Measurements from ENCODE around the gene S1PR3. TPM values are rescaled to one million over a fixed set of nuclear protein-coding genes. Genes with fewer than 3 reads are reported as not detected.

The S1PR3 gene
- total and polyA plus RNA-seq, 4 donors = 21.2 to 33.2 (median 23.8) TPM

DNA sequence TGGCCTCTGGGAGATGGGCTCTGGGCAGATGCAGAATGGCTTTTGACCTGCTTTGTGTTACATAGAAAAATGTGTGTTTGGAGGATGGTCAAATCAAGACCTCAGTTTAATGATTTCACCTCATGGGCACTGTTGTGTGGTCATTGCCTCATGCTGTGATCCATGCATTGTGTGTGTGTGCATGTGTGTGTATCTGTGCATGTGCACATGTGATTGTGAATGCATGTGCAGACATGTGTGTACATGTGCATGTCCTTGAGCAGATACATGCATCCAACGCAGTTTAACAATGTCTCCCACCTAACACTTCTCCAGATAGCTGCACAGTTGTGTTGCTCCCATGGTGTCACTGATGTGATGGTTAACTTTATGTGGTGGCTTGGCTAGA is 40.1 kb upstream of the S1PR3 start:
- no peaks in the 10 kb centered on the region for H3K36me3 ChIP-seq (ENCODE audit: control insufficient read depth, insufficient read depth, low read length)
- WGBS (ENCODE audit: insufficient coverage) = no CpG with 5 or more reads among the region's 1 CpG
- H3K4me1 ChIP-seq (ENCODE audit: control insufficient read depth, insufficient read depth, low read length) = peaks cover 55% of the 10 kb centered on the region
- H3K4me3 ChIP-seq (ENCODE audit: low read depth, low read length) = no peak overlapping the region
- H3K27ac ChIP-seq (ENCODE audit: low read depth, low read length) = no peak overlapping the region
- DNase-seq (ENCODE audit: low read depth in 4 of 6, low spot score in 6 of 6) = no peak
- H3K27me3 ChIP-seq (ENCODE audit: control insufficient read depth, insufficient read depth, low read length) = no peaks in the 10 kb centered on the region
- no peaks in the 10 kb centered on the region for H3K9me3 ChIP-seq (ENCODE audit: control insufficient read depth, insufficient read depth, low read length)

DNA sequence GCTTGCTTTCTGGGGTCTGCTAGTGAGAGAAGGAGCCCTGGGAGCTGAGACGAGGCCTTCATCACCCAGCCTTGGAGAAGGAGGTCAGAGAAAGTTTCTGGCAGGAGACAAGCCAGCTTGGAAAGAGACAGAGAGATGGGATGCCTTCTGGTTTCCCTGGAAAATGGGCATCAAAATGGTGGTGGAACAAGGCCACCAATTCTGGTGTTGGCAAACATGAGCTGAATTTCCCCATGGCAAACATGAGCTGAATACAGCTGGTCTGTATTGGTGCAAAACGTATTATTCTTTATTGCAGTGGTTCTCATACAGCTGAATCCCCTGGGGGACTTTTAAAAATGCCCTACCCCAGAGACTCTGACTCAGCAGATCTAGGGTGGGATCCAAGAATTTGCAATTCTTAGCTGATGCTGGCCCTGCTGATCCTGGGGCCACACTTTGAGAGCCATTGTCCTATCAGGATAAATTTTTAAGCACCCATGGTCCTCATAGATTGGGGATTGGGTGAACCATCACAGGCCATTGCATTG is 39.1 kb upstream of the S1PR3 start:
- Histone ChIP-seq H3K36me3 (ENCODE audit: control insufficient read depth, insufficient read depth, low read length) (no peaks in the 10 kb centered on the region), H3K27me3 (ENCODE audit: control insufficient read depth, insufficient read depth, low read length) (no peaks in the 10 kb centered on the region), H3K4me1 (ENCODE audit: control insufficient read depth, insufficient read depth, low read length) (peaks cover 56% of the 10 kb centered on the region), H3K27ac (ENCODE audit: low read depth, low read length) (peak overlapping the region; percentile 94), H3K9me3 (ENCODE audit: control insufficient read depth, insufficient read depth, low read length) (no peaks in the 10 kb centered on the region), H3K4me3 (ENCODE audit: low read depth, low read length) (no peak overlapping the region)
- peak in 1 of 6 donors; percentile 79 for DNase-seq (ENCODE audit: low read depth in 4 of 6, low spot score in 6 of 6)
- 80% methylated on average over 2 of the region's 2 CpGs for WGBS (ENCODE audit: insufficient coverage)

DNA sequence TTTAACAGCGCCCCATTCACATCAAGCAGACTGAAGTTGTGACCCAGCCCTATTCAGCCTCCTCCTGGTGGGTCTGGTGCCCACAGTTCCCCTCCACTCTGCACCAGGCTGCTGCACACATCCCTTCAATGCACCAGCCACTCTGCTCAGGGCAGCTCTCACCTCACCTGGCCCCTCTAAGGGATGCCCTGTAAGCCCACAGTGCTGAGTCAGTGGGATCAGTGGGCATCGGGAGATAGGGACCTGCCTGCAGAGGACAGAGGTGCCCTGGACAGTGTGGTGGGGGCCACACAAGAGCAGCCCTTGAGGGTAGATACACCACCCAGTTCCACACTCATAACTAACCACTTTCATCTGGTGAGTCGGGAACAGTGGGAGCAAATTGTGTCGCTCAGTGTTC is 38.3 kb upstream of the S1PR3 start:
- Histone ChIP-seq H3K9me3 (ENCODE audit: control insufficient read depth, insufficient read depth, low read length) (no peaks in the 10 kb centered on the region), H3K4me3 (ENCODE audit: low read depth, low read length) (no peak overlapping the region), H3K4me1 (ENCODE audit: control insufficient read depth, insufficient read depth, low read length) (peaks cover 56% of the 10 kb centered on the region), H3K27me3 (ENCODE audit: control insufficient read depth, insufficient read depth, low read length) (no peaks in the 10 kb centered on the region), H3K27ac (ENCODE audit: low read depth, low read length) (peak overlapping the region; percentile 94), H3K36me3 (ENCODE audit: control insufficient read depth, insufficient read depth, low read length) (no peaks in the 10 kb centered on the region)
- WGBS (ENCODE audit: insufficient coverage) = 100% methylated on average over 2 of the region's 4 CpGs
- no peak for DNase-seq (ENCODE audit: low read depth in 4 of 6, low spot score in 6 of 6)

DNA sequence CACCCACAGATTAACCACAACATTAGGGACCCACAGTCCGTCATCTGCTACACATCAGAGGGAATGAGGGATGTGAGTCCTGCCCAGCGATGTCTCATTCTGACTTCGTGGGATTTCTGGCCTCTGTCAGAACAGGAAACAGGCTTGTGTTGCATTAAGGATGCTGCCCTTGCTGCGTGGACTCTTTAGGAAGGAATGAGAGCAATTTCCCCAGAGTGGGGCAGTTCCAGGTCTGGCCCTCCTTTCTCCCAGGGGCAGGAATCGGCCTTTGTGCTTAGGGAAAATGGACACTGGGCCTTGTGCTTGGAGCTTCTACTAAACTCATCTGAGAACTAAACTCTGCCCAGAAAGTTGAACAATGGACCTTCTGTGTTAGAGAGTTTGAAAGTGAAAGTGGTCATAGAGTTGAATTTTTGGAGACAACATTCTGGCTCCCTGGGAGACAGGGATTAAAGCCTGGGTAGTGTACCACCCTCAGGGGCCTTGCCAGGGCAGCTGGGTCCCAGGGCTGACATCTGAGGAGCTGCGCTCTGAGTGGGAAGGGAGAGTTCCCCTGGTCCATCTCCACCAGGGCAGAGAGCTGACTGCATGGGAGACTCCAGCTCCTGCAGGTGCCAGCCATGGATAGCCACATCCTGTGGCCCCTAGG is 37.8 kb upstream of the S1PR3 start:
- peak; percentile 56 to 92 (median 77) for DNase-seq (ENCODE audit: low read depth in 4 of 6, low spot score in 6 of 6)
- H3K27ac ChIP-seq (ENCODE audit: low read depth, low read length) = peak overlapping the region; percentile 94
- peak overlapping the region; percentile 3 for H3K4me3 ChIP-seq (ENCODE audit: low read depth, low read length)
- no peaks in the 10 kb centered on the region for H3K36me3 ChIP-seq (ENCODE audit: control insufficient read depth, insufficient read depth, low read length)
- WGBS (ENCODE audit: insufficient coverage) = 50% methylated on average over 5 of the region's 6 CpGs
- peaks cover 56% of the 10 kb centered on the region for H3K4me1 ChIP-seq (ENCODE audit: control insufficient read depth, insufficient read depth, low read length)
- no peaks in the 10 kb centered on the region for H3K27me3 ChIP-seq (ENCODE audit: control insufficient read depth, insufficient read depth, low read length)
- no peaks in the 10 kb centered on the region for H3K9me3 ChIP-seq (ENCODE audit: control insufficient read depth, insufficient read depth, low read length)

DNA sequence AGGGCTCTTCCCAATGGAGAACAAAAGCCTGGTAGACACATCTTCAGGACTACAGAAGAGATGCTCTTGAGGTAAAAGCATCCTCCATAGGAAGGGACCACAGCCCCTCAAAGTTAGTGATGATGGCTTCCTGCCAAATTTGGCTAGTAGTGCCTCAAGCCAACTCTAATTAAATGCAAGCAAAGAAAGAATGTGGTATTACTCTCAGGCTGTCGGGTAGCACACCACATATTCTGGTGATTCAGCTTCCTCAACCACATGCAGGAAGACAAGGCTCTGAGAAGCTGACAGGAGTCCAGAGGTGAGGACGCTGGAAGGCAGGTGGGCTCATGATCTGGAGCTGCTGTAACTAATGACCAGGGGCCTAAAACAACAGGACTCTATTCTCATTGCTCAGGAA is 37.2 kb upstream of the S1PR3 start:
- Histone ChIP-seq H3K27me3 (ENCODE audit: control insufficient read depth, insufficient read depth, low read length) (no peaks in the 10 kb centered on the region), H3K4me3 (ENCODE audit: low read depth, low read length) (no peak overlapping the region), H3K27ac (ENCODE audit: low read depth, low read length) (peak overlapping the region; percentile 94), H3K9me3 (ENCODE audit: control insufficient read depth, insufficient read depth, low read length) (no peaks in the 10 kb centered on the region), H3K4me1 (ENCODE audit: control insufficient read depth, insufficient read depth, low read length) (peaks cover 56% of the 10 kb centered on the region), H3K36me3 (ENCODE audit: control insufficient read depth, insufficient read depth, low read length) (no peaks in the 10 kb centered on the region)
- WGBS (ENCODE audit: insufficient coverage) = 46% methylated on average over 2 of the region's 2 CpGs
- peak in 1 of 6 donors; percentile 40 for DNase-seq (ENCODE audit: low read depth in 4 of 6, low spot score in 6 of 6)

DNA sequence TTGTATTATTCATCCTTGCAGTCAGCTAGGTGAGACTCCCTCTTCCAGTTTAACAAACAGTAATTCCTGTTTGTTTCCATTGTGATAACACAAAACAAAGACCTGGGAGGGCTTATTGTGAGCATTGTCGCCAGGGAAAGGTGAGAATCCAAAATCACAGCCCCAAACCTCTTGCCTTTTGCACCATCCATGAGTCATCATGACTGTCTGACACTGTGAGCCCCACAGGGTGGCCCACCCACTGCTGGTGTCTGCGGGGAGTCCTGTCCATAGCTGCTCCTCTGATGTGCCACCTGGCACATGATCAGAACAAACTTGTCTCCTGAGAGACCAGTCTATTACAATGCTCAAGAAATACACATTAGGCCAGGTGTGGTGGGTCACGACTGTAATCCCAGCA is 33.7 kb upstream of the S1PR3 start:
- WGBS (ENCODE audit: insufficient coverage) = 90% methylated on average over 3 of the region's 3 CpGs

DNA sequence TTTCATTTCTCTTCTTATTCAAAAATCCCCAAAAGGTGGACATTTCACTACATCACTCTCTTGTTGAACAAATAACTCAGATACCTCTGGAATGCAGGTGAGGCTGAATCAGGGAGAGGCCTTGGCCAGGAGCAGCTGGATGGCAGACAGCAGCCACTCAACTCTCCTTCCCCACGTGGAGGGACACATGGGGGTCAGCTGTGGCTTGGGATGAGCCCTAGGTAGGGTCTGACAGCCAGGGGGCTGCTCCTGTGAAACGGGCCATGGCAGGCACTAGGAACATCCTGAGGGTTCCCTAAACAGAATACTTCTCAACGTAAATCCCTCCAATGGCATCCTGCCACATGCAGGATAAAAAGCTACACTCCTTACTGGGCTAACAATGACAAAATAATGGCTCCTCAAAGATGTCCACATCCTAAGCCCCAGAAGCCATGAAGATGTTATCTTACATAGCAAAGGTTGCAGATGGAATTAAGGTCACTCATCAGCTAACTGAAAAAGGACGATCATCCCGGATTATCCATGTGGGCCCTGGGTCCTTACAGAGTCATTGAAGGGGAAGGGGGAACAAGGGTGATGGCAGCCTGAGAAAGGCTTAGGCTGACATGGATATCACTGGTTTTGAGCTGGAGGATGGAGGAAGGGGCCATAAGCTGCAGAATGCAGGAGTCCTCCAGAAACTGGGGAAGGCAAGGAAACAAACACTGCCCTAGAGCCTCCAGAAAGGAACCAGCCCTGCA is 31.4 kb upstream of the S1PR3 start:
- 93% methylated on average over 3 of the region's 5 CpGs for WGBS (ENCODE audit: insufficient coverage)
- DNase-seq (ENCODE audit: low read depth in 4 of 6, low spot score in 6 of 6) = no peak
- Histone ChIP-seq H3K27ac (ENCODE audit: low read depth, low read length) (no peak overlapping the region), H3K36me3 (ENCODE audit: control insufficient read depth, insufficient read depth, low read length) (no peaks in the 10 kb centered on the region), H3K9me3 (ENCODE audit: control insufficient read depth, insufficient read depth, low read length) (no peaks in the 10 kb centered on the region), H3K27me3 (ENCODE audit: control insufficient read depth, insufficient read depth, low read length) (no peaks in the 10 kb centered on the region), H3K4me3 (ENCODE audit: low read depth, low read length) (no peak overlapping the region), H3K4me1 (ENCODE audit: control insufficient read depth, insufficient read depth, low read length) (peaks cover 11% of the 10 kb centered on the region)

More for the DNA sequence above, 33.7 kb upstream of the S1PR3 start:
- Histone ChIP-seq H3K36me3 (ENCODE audit: control insufficient read depth, insufficient read depth, low read length) (no peaks in the 10 kb centered on the region), H3K9me3 (ENCODE audit: control insufficient read depth, insufficient read depth, low read length) (no peaks in the 10 kb centered on the region), H3K4me3 (ENCODE audit: low read depth, low read length) (no peak overlapping the region), H3K27ac (ENCODE audit: low read depth, low read length) (no peak overlapping the region), H3K4me1 (ENCODE audit: control insufficient read depth, insufficient read depth, low read length) (peaks cover 35% of the 10 kb centered on the region), H3K27me3 (ENCODE audit: control insufficient read depth, insufficient read depth, low read length) (no peaks in the 10 kb centered on the region)
- no peak for DNase-seq (ENCODE audit: low read depth in 4 of 6, low spot score in 6 of 6)

DNA sequence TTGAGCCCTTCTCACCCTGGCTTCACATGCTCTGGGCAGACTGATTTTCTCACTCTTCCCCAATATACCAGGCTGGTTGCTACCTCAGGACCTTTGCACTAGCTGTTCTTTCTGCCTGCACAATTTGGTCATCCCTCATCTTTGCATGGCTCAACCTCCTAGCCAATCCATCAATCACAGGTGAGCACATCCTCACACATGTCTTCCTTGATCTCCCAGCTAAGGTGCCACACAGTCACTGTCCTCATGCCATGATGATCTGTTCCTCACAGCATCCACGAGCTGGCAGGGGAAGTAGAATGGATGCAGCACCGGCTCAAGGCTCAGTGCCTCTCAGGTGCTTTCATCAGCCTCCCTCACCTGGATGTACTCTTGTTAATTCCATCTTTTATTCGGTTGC is 30.6 kb upstream of the S1PR3 start:
- H3K9me3 ChIP-seq (ENCODE audit: control insufficient read depth, insufficient read depth, low read length) = no peaks in the 10 kb centered on the region
- peaks cover 5% of the 10 kb centered on the region for H3K4me1 ChIP-seq (ENCODE audit: control insufficient read depth, insufficient read depth, low read length)
- H3K27me3 ChIP-seq (ENCODE audit: control insufficient read depth, insufficient read depth, low read length) = no peaks in the 10 kb centered on the region
- WGBS (ENCODE audit: insufficient coverage) = 88% methylated on average over 2 of the region's 3 CpGs
- H3K36me3 ChIP-seq (ENCODE audit: control insufficient read depth, insufficient read depth, low read length) = no peaks in the 10 kb centered on the region
- DNase-seq (ENCODE audit: low read depth in 4 of 6, low spot score in 6 of 6) = no peak
- H3K27ac ChIP-seq (ENCODE audit: low read depth, low read length) = no peak overlapping the region
- H3K4me3 ChIP-seq (ENCODE audit: low read depth, low read length) = no peak overlapping the region

DNA sequence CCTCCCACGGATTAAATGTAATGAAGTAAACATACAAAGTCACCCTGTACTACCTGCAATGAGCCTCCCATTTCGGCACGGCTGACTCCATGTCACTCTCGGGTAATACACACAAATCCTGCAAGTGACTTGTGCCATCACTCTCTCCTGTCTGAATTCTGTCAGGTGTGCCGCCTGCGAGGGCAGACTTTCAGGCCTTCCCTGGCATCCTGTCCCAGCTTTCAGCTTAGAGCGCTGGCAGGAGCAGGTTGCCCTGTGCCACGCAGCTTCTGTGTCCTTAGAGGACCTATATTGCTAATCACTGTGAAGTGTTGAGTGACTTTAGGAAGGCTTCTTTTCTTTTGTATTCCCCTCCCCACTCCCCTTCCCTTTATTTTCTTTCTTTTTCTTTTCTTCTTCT is 25.8 kb upstream of the S1PR3 start:
- Histone ChIP-seq H3K9me3 (ENCODE audit: control insufficient read depth, insufficient read depth, low read length) (no peaks in the 10 kb centered on the region), H3K4me3 (ENCODE audit: low read depth, low read length) (no peak overlapping the region), H3K27ac (ENCODE audit: low read depth, low read length) (no peak overlapping the region), H3K36me3 (ENCODE audit: control insufficient read depth, insufficient read depth, low read length) (no peaks in the 10 kb centered on the region), H3K4me1 (ENCODE audit: control insufficient read depth, insufficient read depth, low read length) (no peaks in the 10 kb centered on the region), H3K27me3 (ENCODE audit: control insufficient read depth, insufficient read depth, low read length) (no peaks in the 10 kb centered on the region)
- 96% methylated on average over 6 of the region's 8 CpGs for WGBS (ENCODE audit: insufficient coverage)
- no peak for DNase-seq (ENCODE audit: low read depth in 4 of 6, low spot score in 6 of 6)

Data from spinal cord (tissue), 10 donors.